Astrocyte (in vitro differentiated cells and primary cell): ENCODE measurements around the gene TNIK. TPM values are rescaled to one million over a fixed set of nuclear protein-coding genes. Genes with fewer than 3 reads are reported as not detected.

Source experiments
- DNase-seq: peaks from one replicate; pipeline ENCODE4 v3.0.0-alpha.2; 2010; ENCODE audit warnings: low read depth
- FAIRE-seq: peaks from 2 replicates; lab custom pipeline; 2011; peaks lifted over from hg19 to GRCh38; lab: Jason Lieb, UNC
- H2AFZ ChIP-seq: 2 replicates; pipeline ENCODE4 v1.6.0; 2012; ENCODE audit warnings: low read depth, low read length, inconsistent platforms
- H3K27ac ChIP-seq: 2 replicates; pipeline ENCODE4 v1.5.1; 2011; ENCODE audit warnings: low read depth, low read length, inconsistent platforms
- H3K27me3 ChIP-seq: 2 replicates; pipeline ENCODE4 v1.6.0; 2011; ENCODE audit warnings: low read length, inconsistent platforms; ENCODE audit not compliant: insufficient read depth
- H3K36me3 ChIP-seq: 2 replicates; pipeline ENCODE4 v1.5.1; 2011; ENCODE audit warnings: low read length, inconsistent platforms; ENCODE audit not compliant: insufficient read depth
- H3K4me1 ChIP-seq: 2 replicates; pipeline ENCODE4 v1.5.1; 2011; ENCODE audit warnings: low read length, inconsistent platforms; ENCODE audit not compliant: insufficient read depth
- H3K4me2 ChIP-seq: 2 replicates; pipeline ENCODE4 v1.6.0; 2012; ENCODE audit warnings: low read length, inconsistent platforms
- H3K4me3 ChIP-seq: 2 replicates; pipeline ENCODE4 v1.5.1; 2011; ENCODE audit warnings: low read depth, mild to moderate bottlenecking, low read length, inconsistent platforms; ENCODE audit not compliant: insufficient read depth
- H3K79me2 ChIP-seq: 2 replicates; pipeline ENCODE4 v1.6.0; 2012; ENCODE audit warnings: mild to moderate bottlenecking, low read length, inconsistent platforms; ENCODE audit not compliant: insufficient read depth
- H3K9ac ChIP-seq: 2 replicates; pipeline ENCODE4 v1.6.0; 2012; ENCODE audit warnings: mild to moderate bottlenecking, low read length, inconsistent platforms
- H3K9me3 ChIP-seq: 2 replicates; pipeline ENCODE4 v1.5.1; 2012; ENCODE audit warnings: low read depth, mild to moderate bottlenecking, low read length, inconsistent platforms; ENCODE audit not compliant: insufficient read depth
- H4K20me1 ChIP-seq: 2 replicates; pipeline ENCODE4 v1.6.0; 2012; ENCODE audit warnings: low read length, inconsistent platforms; ENCODE audit not compliant: insufficient read depth
- H3K27ac Mint-ChIP-seq: one replicate; pipeline ENCODE4 v1.8.0; 2021; ENCODE audit warnings: mild to moderate bottlenecking, mixed read lengths; ENCODE audit not compliant: unreplicated experiment
- H3K27me3 Mint-ChIP-seq: one replicate; pipeline ENCODE4 v1.8.0; 2021; ENCODE audit warnings: low read depth, mixed read lengths; ENCODE audit not compliant: unreplicated experiment
- H3K36me3 Mint-ChIP-seq: one replicate; pipeline ENCODE4 v1.8.0; 2021; ENCODE audit warnings: low read depth, mixed read lengths; ENCODE audit not compliant: unreplicated experiment
- H3K4me1 Mint-ChIP-seq: one replicate; pipeline ENCODE4 v1.8.0; 2021; ENCODE audit warnings: low read depth, mixed read lengths; ENCODE audit not compliant: unreplicated experiment
- H3K4me3 Mint-ChIP-seq: one replicate; pipeline ENCODE4 v1.8.0; 2021; ENCODE audit warnings: mild to moderate bottlenecking, moderate library complexity, mixed read lengths; ENCODE audit not compliant: unreplicated experiment
- H3K9me3 Mint-ChIP-seq: one replicate; pipeline ENCODE4 v1.8.0; 2021; ENCODE audit warnings: mild to moderate bottlenecking, mixed read lengths; ENCODE audit not compliant: unreplicated experiment
- CTCF ChIP-seq: IDR thresholded peaks from 2 replicates; pipeline ENCODE4 v1.5.1; 2011; ENCODE audit warnings: low read depth, mild to moderate bottlenecking, inconsistent platforms, low read length, moderate library complexity; ENCODE audit not compliant: insufficient read depth
- EZH2 ChIP-seq: IDR thresholded peaks from 2 replicates; pipeline ENCODE4 v1.6.1; 2012; ENCODE audit warnings: mild to moderate bottlenecking, low read length, inconsistent platforms; ENCODE audit not compliant: insufficient read depth
- total RNA-seq: library from RNA; stranded (reverse); gene quantifications from 2 replicates; pipeline ENCODE4 v1.2.1, GENCODE V29; 2021

Gene TNIK
- total RNA-seq, 1 donor from 2014 or later: 70.0 TPM

GRCh38 chr3:171342783-171343420 lies 117.3 kb downstream of the TNIK start:
- Histone ChIP-seq H3K4me3 (no peak overlapping the region), H3K4me1 (peaks cover 8% of the 10 kb centered on the region), H3K79me2 (peaks cover 2% of the 10 kb centered on the region), H3K4me2 (no peak overlapping the region), H3K36me3 (no peaks in the 10 kb centered on the region), H3K9ac (no peak overlapping the region), H3K27ac (no peak overlapping the region), H4K20me1 (peaks cover 7% of the 10 kb centered on the region), H2AFZ (no peak overlapping the region), H3K27me3 (no peaks in the 10 kb centered on the region), H3K9me3 (no peaks in the 10 kb centered on the region)
- peaks cover 31% of the 10 kb centered on the region for H3K4me1 Mint-ChIP-seq
- FAIRE-seq (no peak), DNase-seq (no peak)
- H3K27me3 Mint-ChIP-seq: no peaks in the 10 kb centered on the region
- H3K27ac Mint-ChIP-seq: no peak overlapping the region
- no peak for TF ChIP-seq CTCF
- no peak for TF ChIP-seq EZH2
- no peak overlapping the region for H3K4me3 Mint-ChIP-seq
- peaks cover 6% of the 10 kb centered on the region for H3K36me3 Mint-ChIP-seq
- H3K9me3 Mint-ChIP-seq: peaks cover 2% of the 10 kb centered on the region

GRCh38 chr3:171342200-171342599 lies 118.0 kb downstream of the TNIK start:
- H3K27me3 ChIP-seq: no peaks in the 10 kb centered on the region

More at GRCh38 chr3:171342200-171342599, 118.0 kb downstream of the TNIK start:
- Histone ChIP-seq H3K9ac (no peak overlapping the region), H3K79me2 (peaks cover 2% of the 10 kb centered on the region), H2AFZ (no peak overlapping the region), H3K4me1 (peaks cover 3% of the 10 kb centered on the region), H4K20me1 (peaks cover 3% of the 10 kb centered on the region), H3K27ac (no peak overlapping the region), H3K4me3 (no peak overlapping the region), H3K9me3 (no peaks in the 10 kb centered on the region), H3K36me3 (no peaks in the 10 kb centered on the region), H3K4me2 (no peak overlapping the region)
- TF ChIP-seq EZH2 (no peak), CTCF (no peak)
- Mint-ChIP-seq H3K4me3 (no peak overlapping the region), H3K36me3 (peaks cover 9% of the 10 kb centered on the region), H3K27ac (no peak overlapping the region), H3K27me3 (no peaks in the 10 kb centered on the region), H3K4me1 (peaks cover 24% of the 10 kb centered on the region), H3K9me3 (peaks cover 2% of the 10 kb centered on the region)
- no peak for DNase-seq
- no peak for FAIRE-seq
